ENCODE measurements around the gene SMIM23.

- TF ChIP-seq MAX (IDR thresholded peaks at IDR 0.05; ENCODE audit: low read depth) (no peak), USF1 (IDR thresholded peaks at IDR 0.05; ENCODE audit: borderline replicate concordance, low read depth) (no peak), CHD2 (IDR thresholded peaks at IDR 0.05; ENCODE audit: low read length, partially characterized antibody) (no peak), NRF1 (IDR thresholded peaks at IDR 0.05; ENCODE audit: low read depth, low read length) (no peak), REST (IDR thresholded peaks at IDR 0.05; ENCODE audit: low read depth, low read length) (no peak), MXI1 (IDR thresholded peaks at IDR 0.05; ENCODE audit: low read depth, low read length) (no peak), CTCF (IDR thresholded peaks at IDR 0.05) (no peak)
Measured at GRCh38 chr5:171823269-171823668, 37.7 kb downstream of the SMIM23 start.
